ENCODE results near the gene DIPK1C.

- TF ChIP-seq, protein P1, sequence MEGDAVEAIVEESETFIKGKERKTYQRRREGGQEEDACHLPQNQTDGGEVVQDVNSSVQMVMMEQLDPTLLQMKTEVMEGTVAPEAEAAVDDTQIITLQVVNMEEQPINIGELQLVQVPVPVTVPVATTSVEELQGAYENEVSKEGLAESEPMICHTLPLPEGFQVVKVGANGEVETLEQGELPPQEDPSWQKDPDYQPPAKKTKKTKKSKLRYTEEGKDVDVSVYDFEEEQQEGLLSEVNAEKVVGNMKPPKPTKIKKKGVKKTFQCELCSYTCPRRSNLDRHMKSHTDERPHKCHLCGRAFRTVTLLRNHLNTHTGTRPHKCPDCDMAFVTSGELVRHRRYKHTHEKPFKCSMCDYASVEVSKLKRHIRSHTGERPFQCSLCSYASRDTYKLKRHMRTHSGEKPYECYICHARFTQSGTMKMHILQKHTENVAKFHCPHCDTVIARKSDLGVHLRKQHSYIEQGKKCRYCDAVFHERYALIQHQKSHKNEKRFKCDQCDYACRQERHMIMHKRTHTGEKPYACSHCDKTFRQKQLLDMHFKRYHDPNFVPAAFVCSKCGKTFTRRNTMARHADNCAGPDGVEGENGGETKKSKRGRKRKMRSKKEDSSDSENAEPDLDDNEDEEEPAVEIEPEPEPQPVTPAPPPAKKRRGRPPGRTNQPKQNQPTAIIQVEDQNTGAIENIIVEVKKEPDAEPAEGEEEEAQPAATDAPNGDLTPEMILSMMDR (IDR thresholded peaks at IDR 0.05 in 2 of 3, conservative IDR thresholded peaks at IDR 0.05 in 1 of 3; ENCODE audit: control insufficient read depth in 2 of 3, extremely low read depth in 1 of 3, insufficient read depth in 1 of 3, low read depth in 3 of 3, low read length in 3 of 3), result no peak
- TF ChIP-seq WRNIP1 (IDR thresholded peaks at IDR 0.05; ENCODE audit: borderline replicate concordance, low read depth, low read length), result no peak
- TF ChIP-seq SMC3 (IDR thresholded peaks at IDR 0.05; ENCODE audit: borderline replicate concordance, low read length), result no peak
- no peak for TF ChIP-seq FOS (IDR thresholded peaks at IDR 0.05; ENCODE audit: borderline replicate concordance, extremely low read depth, insufficient read length)
- TF ChIP-seq TBL1XR1 (IDR thresholded peaks at IDR 0.05; ENCODE audit: low read depth, low read length), result no peak
- TF ChIP-seq RAD21 (IDR thresholded peaks at IDR 0.05; ENCODE audit: insufficient read depth, low read depth, low read length), result no peak
- TF ChIP-seq SP1 (IDR thresholded peaks at IDR 0.05; ENCODE audit: low read depth, low read length), result no peak
Observed at GRCh38 chr18:74489676-74490075, 32.6 kb upstream of the DIPK1C start.
